HG03103 (cell line): ENCODE measurements around the gene EPHA6.

Experiments used
- ATAC-seq: cut with Tn5 transposase; IDR thresholded peaks from one replicate; pipeline ENCODE4 v1.9.1; 2021; ENCODE audit warnings: low read depth; ENCODE audit not compliant: unreplicated experiment

Gene EPHA6

GRCh38 chr3:97744289-97744688 is 929.9 kb downstream of the EPHA6 start:
- no peak for ATAC-seq

GRCh38 chr3:97763586-97764406 is 949.4 kb downstream of the EPHA6 start:
- ATAC-seq = peak; percentile 39

- ATAC-seq = peak; percentile 92
Observed at GRCh38 chr3:97764407-97765238, 950.2 kb downstream of the EPHA6 start, which contains the start of gene ARL6. TSS of gene ARL6 (plus strand) at chr3:97764758. CDS start at chr3:97768108, 3,350 bp downstream.

- no peak for ATAC-seq
Observed at GRCh38 chr3:97765336-97765735, 950.9 kb downstream of the EPHA6 start.

GRCh38 chr3:97772926-97773325 is 958.5 kb downstream of the EPHA6 start:
- no peak for ATAC-seq

- ATAC-seq = no peak
Observed at GRCh38 chr3:97778152-97778551, 963.8 kb downstream of the EPHA6 start.

GRCh38 chr3:97793420-97794019 is 979.1 kb downstream of the EPHA6 start:
- ATAC-seq = peak; percentile 82

GRCh38 chr3:97795951-97796350 is 981.6 kb downstream of the EPHA6 start:
- no peak for ATAC-seq
